MM.1S (cell line): ENCODE results near the gene COL27A1.

Source experiments
- DNase-seq: peaks from one replicate; pipeline ENCODE4 v3.0.0-alpha.2; 2015
- H2AFZ ChIP-seq: fragments of 300-600 bp; sonication (generic); 2 replicates; pipeline ENCODE4 v1.6.0; 2016; ENCODE audit warnings: antibody characterized with exemption, low read length
- H3F3A ChIP-seq: fragments of 300-600 bp; sonication (generic); 2 replicates; pipeline ENCODE4 v1.6.1; 2016; ENCODE audit warnings: mild to moderate bottlenecking, antibody characterized with exemption, low read length, moderate library complexity, mixed read lengths; ENCODE audit not compliant: insufficient read depth
- H3K27ac ChIP-seq: fragments of 300-600 bp; sonication (generic); 2 replicates; pipeline ENCODE4 v1.5.1; 2016; ENCODE audit warnings: mild to moderate bottlenecking, low read length
- H3K27me3 ChIP-seq: fragments of 300-600 bp; sonication (generic); replicated peaks from 2 replicates; pipeline ENCODE4 v1.6.0; 2016; ENCODE audit warnings: low read length; ENCODE audit not compliant: insufficient read depth
- H3K36me3 ChIP-seq: fragments of 300-600 bp; sonication (generic); replicated peaks from 2 replicates; pipeline ENCODE4 v1.6.1; 2016; ENCODE audit warnings: mild to moderate bottlenecking, low read length, mixed read lengths; ENCODE audit not compliant: insufficient read depth
- H3K4me1 ChIP-seq: fragments of 300-600 bp; sonication (generic); 2 replicates; pipeline ENCODE4 v1.6.1; 2016; ENCODE audit warnings: low read length, mixed read lengths
- H3K4me2 ChIP-seq: fragments of 300-600 bp; sonication (generic); 2 replicates; pipeline ENCODE4 v1.6.0; 2016; ENCODE audit warnings: low read depth, low read length
- H3K4me3 ChIP-seq: fragments of 300-600 bp; sonication (generic); 2 replicates; pipeline ENCODE4 v1.5.1; 2016; ENCODE audit warnings: low read length, mixed read lengths
- H3K79me2 ChIP-seq: fragments of 300-600 bp; sonication (generic); 2 replicates; pipeline ENCODE4 v1.6.1; 2016; ENCODE audit warnings: mixed run types, low read length, mixed read lengths
- H3K9ac ChIP-seq: fragments of 300-600 bp; sonication (generic); 2 replicates; pipeline ENCODE4 v1.6.1; 2016; ENCODE audit warnings: low read length, mixed read lengths
- H3K9me2 ChIP-seq: fragments of 300-600 bp; sonication (generic); replicated peaks from 2 replicates; pipeline ENCODE4 v1.6.1; 2016; ENCODE audit warnings: mild to moderate bottlenecking, low read length, mixed read lengths; ENCODE audit not compliant: insufficient read depth
- H3K9me3 ChIP-seq: fragments of 300-600 bp; sonication (generic); replicated peaks from 2 replicates; pipeline ENCODE4 v1.6.1; 2016; ENCODE audit warnings: mild to moderate bottlenecking, low read length, mixed read lengths; ENCODE audit not compliant: insufficient read depth
- H4K20me1 ChIP-seq: fragments of 300-600 bp; sonication (generic); 2 replicates; pipeline ENCODE4 v1.6.1; 2016; ENCODE audit warnings: mild to moderate bottlenecking, low read length, moderate library complexity, mixed read lengths; ENCODE audit not compliant: insufficient read depth
- EZH2 ChIP-seq: fragments of 300-600 bp; sonication (generic); optimal IDR thresholded peaks from 2 replicates; pipeline ENCODE3; 2017; ENCODE audit warnings: low read depth, mild to moderate bottlenecking, antibody characterized with exemption, low read length, mixed read lengths
- EZH2phosphoT487 ChIP-seq: fragments of 300-600 bp; sonication (generic); IDR thresholded peaks from 2 replicates; pipeline ENCODE4 v1.6.1; 2018; ENCODE audit warnings: antibody characterized with exemption, low read length
- TF ChIP-seq, protein P1 (sequence below): fragments of 300-600 bp; sonication (generic); IDR thresholded peaks from 2 replicates; pipeline ENCODE4 v1.5.1; 2016; ENCODE audit warnings: antibody characterized with exemption, low read length, mixed read lengths

Gene COL27A1

DNA sequence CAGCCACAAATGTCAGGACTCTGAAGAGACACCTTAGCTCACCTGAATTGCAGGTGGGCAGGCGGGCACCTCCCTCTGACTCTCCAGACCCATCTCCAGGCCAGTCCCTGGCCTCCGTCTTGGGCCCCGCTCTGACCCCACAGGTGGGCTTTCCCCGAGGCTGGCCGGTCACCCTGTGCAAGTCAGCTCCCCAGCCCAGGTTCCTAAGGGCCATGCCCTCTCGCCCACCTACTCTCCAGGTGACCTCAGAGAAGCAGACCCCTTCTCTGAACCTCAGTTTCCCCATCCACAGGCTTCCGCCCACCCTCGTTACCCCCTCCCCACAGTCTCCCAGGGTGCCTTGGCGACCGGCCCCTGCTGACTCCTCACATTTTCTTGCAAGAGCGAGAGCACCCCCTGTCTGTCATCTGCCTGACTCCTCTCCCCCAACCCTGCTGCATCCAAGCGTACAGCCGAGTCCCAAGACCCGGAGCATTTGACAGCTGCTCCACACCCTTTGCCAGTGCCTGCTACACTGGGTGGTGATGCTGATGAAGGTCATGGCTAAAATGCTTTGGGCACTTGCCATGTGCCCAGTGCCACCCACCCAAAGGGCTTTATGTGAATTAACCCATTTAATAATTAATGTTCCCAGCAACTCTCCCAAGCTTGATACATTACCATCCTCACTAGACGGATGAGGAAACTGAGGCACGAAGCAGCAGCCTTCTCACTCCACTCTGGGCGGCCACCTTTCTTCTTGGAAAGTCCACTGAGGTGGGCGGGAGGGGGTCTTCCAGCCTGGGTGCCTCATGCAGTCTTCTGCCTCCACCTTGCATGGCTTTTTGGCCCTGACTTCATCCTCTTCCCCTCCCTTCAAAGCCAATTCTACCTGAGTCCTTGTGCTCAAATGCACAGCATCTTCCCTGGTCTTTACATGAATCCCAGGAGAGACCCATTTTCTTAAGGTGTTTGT, 116.5 kb downstream of the COL27A1 start:
- H4K20me1 ChIP-seq: no peaks in the 10 kb centered on the region
- no peak overlapping the region for H3K27ac ChIP-seq
- H3K9me2 ChIP-seq: no peaks in the 10 kb centered on the region
- no peaks in the 10 kb centered on the region; the same call in 1 of the 2 replicates for H3K27me3 ChIP-seq
- no peaks in the 10 kb centered on the region for H3F3A ChIP-seq
- no peak overlapping the region for H3K4me3 ChIP-seq
- TF ChIP-seq EZH2phosphoT487 (no peak), EZH2 (no peak)
- TF ChIP-seq, protein P1, sequence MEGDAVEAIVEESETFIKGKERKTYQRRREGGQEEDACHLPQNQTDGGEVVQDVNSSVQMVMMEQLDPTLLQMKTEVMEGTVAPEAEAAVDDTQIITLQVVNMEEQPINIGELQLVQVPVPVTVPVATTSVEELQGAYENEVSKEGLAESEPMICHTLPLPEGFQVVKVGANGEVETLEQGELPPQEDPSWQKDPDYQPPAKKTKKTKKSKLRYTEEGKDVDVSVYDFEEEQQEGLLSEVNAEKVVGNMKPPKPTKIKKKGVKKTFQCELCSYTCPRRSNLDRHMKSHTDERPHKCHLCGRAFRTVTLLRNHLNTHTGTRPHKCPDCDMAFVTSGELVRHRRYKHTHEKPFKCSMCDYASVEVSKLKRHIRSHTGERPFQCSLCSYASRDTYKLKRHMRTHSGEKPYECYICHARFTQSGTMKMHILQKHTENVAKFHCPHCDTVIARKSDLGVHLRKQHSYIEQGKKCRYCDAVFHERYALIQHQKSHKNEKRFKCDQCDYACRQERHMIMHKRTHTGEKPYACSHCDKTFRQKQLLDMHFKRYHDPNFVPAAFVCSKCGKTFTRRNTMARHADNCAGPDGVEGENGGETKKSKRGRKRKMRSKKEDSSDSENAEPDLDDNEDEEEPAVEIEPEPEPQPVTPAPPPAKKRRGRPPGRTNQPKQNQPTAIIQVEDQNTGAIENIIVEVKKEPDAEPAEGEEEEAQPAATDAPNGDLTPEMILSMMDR: peak; percentile 48
- no peaks in the 10 kb centered on the region for H3K4me1 ChIP-seq
- peak; percentile 14 for DNase-seq
- no peak overlapping the region for H2AFZ ChIP-seq
- no peaks in the 10 kb centered on the region for H3K9me3 ChIP-seq
- no peaks in the 10 kb centered on the region for H3K36me3 ChIP-seq
- no peak overlapping the region for H3K9ac ChIP-seq
- H3K4me2 ChIP-seq: no peak overlapping the region
- H3K79me2 ChIP-seq: no peaks in the 10 kb centered on the region

DNA sequence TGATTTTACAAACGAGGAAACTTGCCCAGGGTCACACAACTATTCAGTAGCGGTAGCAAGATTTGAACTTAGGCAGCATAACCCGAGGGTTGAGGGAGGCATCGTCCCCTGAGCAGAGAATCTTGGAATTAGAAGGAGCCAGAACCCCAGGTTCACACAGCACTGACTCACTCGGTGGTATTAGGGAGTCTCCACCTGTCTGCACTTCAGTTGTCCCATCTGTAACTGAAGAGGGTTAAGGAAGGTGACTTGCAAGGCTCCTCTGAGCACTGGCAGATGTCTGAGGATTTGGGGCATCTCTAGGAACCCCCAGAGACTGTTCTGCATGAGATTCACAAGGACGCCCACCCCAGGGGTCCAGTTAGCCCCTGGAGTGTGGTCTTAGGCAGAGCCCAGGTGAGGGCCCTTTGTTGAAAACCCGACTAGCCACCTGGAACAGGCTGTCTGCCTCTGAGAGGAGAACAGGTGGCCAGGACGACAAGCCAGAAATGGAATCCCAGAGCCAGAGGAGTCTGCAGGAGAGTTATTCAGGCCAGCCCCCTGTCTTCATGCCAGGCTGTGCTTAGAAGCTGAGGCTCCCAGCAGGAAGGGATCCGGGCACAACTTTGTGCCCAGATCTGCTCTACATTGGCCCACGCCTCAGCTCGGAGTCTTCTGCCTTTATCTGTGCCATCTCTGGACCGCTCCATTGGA, 117.5 kb downstream of the COL27A1 start:
- H3K79me2 ChIP-seq: no peaks in the 10 kb centered on the region
- H3F3A ChIP-seq: no peaks in the 10 kb centered on the region
- H3K4me1 ChIP-seq: no peaks in the 10 kb centered on the region
- no peak overlapping the region for H3K27ac ChIP-seq
- no peak overlapping the region for H3K4me2 ChIP-seq
- no peak overlapping the region for H3K4me3 ChIP-seq
- no peaks in the 10 kb centered on the region; the same call in 1 of the 2 replicates for H3K27me3 ChIP-seq
- TF ChIP-seq, protein P1: no peak
- TF ChIP-seq EZH2phosphoT487 (no peak), EZH2 (no peak)
- no peaks in the 10 kb centered on the region for H4K20me1 ChIP-seq
- DNase-seq: no peak
- H3K9me2 ChIP-seq: no peaks in the 10 kb centered on the region
- no peaks in the 10 kb centered on the region for H3K36me3 ChIP-seq
- no peak overlapping the region for H2AFZ ChIP-seq
- H3K9ac ChIP-seq: no peak overlapping the region
- no peaks in the 10 kb centered on the region for H3K9me3 ChIP-seq

DNA sequence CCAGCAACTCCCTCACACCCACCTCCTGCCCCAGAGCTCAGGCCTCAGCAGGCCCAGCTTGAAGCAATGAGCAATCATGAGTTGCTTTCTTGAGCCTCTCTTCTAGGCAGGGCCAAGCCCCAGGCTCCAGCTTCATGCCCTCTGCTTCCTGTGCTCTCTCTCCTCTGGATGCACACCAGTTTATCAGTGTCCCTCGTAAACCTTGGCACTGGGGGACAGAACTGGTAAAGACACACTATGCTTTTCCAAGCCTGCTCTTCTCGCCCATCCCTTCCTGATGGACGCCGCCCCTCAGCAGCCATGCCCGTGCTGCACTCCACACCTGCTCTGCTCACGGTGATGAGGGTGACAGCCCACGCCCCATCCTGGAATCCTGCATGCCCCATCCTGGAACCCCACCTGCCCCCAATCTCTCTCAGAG, 118.1 kb downstream of the COL27A1 start:
- Histone ChIP-seq H3K36me3 (no peaks in the 10 kb centered on the region), H3K4me2 (no peak overlapping the region)

More for the DNA sequence above, 118.1 kb downstream of the COL27A1 start:
- Histone ChIP-seq H3K4me1 (no peaks in the 10 kb centered on the region), H3K27me3 (no peaks in the 10 kb centered on the region; the same call in 1 of the 2 replicates), H3K79me2 (no peaks in the 10 kb centered on the region), H3K4me3 (no peak overlapping the region), H3K9me2 (no peaks in the 10 kb centered on the region), H3K9me3 (no peaks in the 10 kb centered on the region), H3K9ac (no peak overlapping the region), H4K20me1 (no peaks in the 10 kb centered on the region), H3F3A (no peaks in the 10 kb centered on the region), H2AFZ (no peak overlapping the region), H3K27ac (no peak overlapping the region)
- no peak for TF ChIP-seq EZH2phosphoT487
- TF ChIP-seq, protein P1: no peak
- TF ChIP-seq EZH2: no peak
- DNase-seq: no peak
